CD4-positive, alpha-beta T cell treated with Interleukin-2 at 100 ng/mL for 4 hours (primary cell): ENCODE data around the gene FASTK.

Source experiments
- DNase-seq: peaks from one replicate; pipeline ENCODE4 v3.0.0-alpha.2; 2020; ENCODE audit warnings: low spot score

FASTK gene

DNA sequence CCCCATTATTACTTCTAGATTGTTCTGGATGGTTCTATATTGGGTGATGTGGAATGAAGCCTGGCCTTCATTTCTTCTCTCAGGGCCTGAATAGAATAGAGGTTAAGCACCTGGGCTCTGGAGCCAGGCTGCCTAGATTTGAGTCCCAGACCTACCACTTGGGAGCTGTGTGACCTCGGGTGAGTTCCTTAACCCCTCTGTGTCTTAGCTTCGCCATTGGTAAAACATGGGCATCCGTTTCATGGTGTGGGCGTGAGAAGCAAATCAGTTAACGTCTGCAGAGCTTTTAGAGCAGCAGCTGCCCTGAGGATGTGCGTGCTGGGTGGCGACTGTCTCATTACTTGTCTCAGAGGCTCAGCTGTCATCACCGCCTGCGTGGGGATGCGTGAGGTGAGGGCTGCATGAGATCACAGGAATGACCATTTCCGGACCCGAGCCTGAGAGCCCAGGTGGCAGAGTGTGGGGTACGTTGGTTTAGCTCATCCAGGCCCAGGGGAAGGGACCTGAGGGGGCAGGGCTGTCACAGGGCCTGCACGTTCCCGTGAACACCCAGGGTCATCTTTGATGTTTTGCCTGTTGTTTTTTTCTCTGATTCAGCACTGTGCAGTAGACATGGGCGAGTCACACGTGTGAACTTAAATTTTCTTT lies 15.3 kb upstream of the FASTK start:
- DNase-seq: no peak

DNA sequence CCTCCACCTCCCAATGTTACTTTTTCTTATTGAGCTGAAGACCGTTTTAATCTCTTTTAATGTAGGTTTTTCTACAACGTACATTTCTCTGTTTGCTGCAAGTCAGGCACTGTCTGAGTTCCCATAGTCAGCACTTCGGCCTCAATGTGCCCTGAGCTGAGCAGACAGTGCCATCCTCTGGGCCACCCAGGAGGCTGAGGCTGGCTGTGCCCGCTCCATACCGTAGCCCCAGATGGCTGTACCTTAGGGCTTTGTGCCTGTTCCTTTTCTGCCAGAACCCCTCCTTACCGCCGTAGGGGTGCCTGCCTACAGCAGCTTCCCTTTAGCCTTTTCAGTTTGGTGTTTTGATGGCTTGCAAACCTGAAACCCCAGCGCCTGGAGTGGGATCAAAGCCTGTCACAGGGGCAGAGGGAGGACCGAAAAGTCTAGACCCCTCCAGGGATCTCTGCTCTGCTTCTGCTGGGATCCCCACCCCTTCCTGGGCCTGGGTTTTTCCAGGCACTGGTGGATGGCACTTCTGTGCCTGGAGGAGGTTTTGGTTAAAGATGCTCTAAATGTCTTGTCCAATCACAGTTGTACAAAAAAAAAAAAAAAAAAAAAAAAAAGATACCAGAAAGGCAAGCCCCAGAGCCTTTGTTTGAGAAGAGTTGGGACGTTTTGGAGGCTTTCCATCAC lies 14.7 kb upstream of the FASTK start:
- no peak for DNase-seq

DNA sequence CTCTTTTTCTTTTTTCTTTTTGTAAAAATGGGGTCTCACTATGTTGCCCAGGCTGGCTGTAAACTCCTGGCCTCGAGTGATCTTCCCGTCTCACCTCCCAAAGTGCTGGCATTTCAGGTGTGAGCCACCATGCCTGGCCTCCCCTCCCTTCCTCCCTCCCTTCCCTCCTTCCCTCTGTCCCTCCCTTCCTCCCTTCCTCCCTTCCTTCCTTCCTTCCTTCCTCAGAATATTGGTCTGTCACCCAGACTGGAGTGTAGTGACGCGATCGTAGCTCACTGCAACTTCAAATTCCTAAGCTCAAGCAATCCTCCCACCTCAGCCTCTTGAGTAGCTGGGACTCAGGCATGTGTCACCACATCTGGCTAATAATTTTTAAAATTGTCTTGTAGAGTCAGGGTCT lies 14.1 kb upstream of the FASTK start:
- no peak for DNase-seq

DNA sequence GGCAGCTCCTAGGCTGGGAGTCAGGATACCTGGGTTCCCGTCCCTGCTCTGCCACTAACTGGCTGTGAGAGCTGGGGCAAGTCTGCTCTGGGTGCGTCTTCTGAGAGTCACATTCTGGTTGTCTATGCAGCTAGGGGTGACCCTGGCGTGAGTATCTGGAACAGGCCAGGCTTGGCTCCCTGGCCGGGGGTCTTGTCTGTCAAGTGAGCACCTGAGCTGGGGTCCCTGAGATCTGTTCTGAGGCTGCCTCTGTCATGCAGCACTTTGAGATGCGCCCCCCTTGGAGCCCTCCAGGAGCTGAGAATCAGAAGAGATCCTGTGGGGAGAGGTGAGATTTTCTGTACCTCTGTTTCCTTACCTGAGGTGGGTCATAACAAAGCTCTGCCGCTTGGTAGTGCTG lies 13.1 kb upstream of the FASTK start:
- DNase-seq: no peak

DNA sequence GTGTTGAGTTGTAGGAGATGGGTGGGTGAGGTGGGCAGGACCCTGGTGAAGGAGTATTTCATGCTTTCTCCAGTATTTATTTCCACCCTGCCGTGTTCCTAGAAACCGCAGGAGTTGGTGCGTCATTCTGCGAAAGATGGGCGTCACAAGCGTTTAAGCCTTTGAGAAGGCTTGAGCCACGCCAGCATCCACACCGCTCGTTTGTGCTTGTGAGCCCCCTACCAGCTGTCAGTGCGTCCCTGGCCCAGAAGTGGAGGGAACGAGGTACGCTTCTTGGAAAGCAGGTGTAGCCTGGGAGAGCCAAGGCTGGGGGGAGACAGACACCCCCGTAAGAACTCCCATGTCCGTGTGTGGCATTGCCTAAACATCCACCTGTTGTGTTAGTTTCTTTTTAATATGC lies 11.4 kb upstream of the FASTK start:
- DNase-seq: no peak

DNA sequence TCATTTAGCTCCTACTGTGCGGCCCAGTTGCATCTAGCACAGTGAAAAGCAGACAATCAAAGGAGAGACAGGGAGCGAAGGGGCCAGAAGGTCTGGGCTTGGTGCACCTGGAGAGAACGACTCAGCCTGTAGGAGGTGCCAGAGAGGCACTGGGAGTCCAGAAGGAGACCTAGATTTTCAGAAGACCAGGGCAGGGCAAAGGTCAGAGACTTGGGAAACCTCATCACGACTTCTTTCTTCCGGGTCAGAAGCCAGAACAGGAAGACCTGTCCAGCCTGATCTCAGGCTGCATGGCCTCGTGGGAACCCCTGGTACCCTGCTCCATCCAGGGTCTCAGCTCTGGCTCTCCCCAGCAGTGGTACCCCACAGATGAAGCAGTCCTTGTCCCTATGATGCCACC lies 10.8 kb upstream of the FASTK start:
- DNase-seq: no peak

DNA sequence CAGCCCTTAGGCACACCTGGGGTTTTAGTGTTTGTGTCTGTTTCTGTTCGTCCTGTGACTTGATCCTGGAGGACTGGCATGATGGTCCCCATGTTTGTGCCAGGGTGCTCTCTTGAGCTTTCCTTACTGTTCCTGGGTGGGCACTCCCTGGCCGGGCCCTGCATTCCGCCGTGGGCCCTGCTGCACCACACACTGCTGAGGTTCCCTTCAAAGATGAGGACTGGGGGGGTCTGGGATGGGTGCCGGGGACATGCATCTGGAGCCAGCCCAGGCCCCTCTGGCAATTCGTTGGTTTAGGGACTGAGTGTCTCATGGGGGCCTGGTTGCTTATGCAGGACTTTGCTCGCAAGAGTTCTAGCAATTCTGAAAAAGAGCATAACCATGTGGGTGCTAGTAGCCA lies 10.4 kb upstream of the FASTK start:
- no peak for DNase-seq

DNA sequence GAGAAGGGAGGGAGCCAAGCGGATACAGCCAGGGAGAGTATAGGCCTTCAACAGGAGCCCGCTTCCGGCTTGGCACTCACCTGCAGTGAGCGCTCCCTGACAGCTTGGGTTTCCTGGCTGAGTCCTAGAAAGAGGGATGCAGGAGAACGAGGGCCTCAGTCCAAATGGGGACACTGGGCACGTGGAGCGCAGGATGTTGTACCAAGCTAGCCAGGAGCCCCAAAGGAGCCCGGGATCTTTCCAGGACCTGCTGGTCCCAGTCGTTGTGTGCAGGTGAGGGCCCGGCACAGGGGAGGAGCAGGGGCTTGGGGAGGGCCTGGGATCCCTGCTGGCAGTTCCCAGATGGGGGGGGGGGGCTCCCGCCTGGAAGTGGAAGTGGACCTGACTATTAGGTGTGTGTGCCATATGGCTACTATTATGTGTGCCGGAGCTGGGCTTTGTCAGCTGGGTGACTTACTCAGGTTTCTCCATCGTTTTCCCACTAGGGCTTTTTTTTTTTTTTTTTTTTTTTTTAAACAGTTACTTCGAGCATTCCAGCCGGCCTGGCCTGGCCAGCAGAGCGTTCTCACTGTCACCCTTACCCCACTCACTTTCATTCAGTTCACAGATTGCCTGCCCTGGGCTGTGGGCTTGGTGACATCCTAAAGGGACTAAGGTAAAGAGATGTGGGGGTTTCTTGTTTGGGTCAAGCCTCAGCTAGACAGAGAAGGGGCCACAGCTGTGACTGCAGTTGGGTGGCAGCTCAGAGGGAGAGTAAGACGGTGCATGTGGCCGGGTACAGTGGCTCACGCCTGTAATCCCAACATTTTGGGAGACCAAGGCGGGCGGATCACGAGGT lies 9.5 kb upstream of the FASTK start:
- no peak for DNase-seq

DNA sequence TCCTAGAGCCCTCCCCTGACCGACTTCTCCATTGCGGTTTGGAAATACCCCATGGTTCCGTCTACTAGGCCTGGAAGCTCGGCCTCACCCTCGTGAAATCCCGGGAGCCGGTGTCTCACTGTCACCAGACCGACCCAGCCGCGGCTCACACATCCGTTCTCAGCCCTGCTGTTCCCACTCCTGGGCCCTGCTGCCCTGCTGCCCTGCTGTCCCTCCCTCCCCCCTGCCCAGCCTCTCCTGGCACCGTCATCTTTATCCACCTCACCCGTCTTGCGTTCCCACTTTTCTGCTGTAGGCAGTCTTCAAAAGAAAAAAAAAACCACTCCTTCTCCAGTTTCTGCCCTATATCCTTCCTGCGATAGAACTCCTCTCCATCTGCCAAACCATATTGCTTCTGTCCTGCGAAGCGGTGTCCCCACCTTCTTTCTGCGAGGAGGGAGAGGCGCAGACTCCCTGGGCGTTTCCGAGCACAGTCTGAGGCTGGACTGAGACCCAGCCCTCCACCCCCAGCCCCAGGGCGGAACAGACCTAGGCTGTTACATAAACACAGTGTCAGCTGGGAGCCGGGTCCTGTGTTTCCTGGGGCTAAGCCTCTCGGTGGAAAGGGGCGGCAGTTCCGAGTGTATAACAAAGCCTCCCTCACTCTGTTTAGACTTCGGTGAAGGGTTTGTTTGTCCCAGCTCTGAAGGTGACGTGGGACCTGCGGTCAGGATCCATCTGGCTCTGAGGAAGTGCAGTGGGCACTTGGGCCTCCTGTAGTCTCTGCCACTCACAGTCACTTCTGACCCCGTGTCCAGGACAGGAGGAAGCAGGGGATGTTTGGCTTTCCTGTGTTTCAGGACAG lies 8.5 kb upstream of the FASTK start:
- peak; percentile 22 for DNase-seq

DNA sequence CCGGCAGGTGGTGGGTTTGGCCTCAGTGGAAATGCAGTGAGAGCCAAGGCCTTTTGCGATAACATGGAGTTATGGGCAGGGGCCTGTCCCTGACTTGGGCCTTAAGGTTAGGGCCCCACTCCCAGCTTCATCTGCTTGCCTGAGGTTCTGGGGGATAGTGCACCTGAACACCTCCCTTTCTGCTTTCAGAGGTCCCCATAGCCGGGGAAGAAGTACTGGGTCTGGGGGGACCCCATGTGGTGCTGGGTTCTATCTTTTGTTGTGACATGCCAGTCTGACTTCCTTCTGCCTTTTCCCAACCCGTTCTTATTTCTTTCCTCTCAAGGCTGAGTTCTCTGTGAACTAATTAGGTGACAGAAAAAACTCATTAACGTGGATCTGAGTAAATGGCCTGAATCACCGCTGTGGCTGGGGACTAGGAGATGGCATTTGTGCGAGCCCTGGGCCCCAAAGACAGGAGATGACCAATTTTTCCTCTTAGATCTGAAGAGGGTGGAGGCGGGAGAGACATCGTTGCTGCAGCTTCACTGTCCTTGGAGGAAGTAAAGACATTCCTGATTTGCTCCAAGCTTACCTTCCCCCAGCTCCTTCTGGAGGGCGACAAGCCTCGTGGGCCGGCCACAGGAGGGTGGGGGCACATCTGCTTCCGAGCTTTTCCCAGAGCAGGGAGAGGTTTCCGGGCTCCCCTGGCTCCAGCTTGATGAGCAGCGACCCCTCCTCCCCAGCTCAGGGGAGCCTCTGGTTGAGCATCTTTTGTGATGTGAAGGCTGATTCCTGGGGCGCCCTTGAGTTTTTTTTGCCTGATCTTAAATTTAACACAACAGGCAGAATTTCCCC lies 7.6 kb upstream of the FASTK start:
- DNase-seq: no peak

DNA sequence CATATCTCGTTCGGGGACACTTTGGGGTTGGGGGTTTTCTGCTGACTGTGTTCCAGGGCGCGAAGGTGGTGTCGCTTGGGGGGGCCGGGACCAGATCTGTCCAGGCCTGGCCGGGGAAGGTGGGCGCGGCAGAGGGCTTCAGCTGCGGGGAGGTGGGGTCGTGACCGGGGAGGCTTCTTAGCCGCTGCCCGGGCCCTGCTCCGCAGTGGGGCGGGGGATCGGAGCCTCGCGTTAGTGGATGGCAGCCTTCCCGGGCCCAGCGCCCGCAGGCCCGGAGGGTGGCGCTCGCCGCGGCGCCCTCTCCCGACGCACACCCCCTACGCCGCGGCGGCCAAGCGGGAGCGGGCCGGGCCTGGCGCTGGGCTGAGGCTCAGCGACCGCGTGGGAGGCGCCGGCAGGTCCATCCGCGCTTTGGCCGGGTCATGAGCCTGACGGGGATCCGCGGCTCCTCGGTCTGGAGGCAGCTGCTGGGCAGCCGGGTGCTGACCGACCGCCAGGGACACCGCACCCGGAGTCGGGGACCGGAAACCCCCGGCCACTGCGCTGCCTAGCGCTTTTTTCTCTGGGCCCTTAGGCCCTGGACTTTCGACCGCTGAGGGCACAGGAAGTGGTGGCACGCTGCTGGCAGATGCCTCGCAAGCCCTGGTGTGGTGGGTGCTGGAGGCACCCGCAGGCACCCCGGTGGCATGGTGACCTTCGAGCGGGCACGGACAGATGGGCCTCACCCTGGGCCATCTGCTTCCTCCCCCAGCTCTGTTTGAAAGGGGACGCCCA lies 6.8 kb upstream of the FASTK start:
- peak; percentile 24 for DNase-seq

DNA sequence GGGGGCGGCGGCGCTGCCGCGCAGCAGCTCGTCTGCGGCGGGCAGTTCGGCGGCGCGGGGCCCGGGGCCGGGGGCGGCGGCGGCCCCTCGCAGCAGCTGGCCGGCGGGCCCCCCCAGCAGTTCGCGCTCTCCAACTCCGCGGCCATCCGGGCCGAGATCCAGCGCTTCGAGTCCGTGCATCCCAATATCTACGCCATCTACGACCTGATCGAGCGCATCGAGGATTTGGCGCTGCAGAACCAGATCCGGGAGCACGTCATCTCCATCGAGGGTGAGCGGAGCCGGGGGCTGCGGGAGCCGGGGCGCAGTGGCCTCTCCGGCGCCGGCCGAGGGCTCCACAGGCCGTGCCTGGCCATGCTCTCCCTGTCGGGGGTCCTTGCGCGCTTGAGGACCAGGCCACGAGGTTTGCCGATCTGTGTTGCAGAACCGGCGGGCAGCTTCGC lies 6.2 kb upstream of the FASTK start:
- peak; percentile 10 for DNase-seq

DNA sequence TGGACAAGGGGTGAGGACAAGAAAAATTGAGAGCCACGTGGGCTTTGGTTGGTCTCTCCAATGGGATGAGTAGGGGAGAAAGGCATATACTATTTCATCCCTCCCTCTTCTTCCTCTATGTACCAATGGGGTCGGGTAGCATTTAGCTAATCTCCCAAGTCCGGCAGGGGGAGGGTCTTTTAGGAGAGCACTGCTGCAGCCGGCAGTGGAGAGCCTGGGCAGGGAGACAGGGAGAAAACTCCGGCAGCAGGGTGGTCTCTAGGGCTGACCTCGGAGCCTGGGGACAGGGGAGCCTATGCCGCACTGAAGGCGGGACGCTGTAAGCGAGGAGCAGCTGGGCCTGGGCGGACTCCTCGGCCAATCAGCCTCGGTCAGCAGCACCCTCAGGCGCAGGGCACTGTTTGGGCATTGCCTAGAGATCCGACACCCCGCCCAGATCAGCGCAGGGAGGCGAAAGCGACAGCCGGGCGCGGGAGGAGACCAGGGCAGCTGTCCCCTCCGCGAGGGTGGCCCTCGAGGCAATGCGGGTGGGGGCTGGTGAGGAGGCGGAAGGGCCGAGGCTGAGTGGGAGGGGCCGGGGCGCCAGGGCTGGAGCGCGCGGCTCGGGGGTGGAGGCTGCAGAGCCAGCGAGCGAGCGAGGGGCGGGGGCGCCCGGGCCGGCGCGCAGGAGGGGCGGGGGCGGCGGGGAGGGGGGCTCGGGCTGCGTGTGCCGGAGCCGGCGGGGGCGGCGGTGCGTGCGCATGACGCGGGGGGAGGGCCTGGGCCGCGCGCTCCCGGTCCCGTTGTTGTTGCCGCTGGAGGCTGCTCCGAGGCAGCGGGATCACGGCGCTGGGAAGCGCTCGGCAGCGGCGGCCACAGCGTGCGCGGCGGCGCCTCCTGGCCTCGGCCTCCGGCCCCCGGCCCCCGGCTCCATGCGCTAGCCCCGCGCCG lies 5.3 kb upstream of the FASTK start, which contains the start of gene AGAP3:
Gene AGAP3, plus strand, starts transcription at position 785 of the 930 bp plus-strand sequence. CDS start 267 bp downstream, outside the sequence.
- DNase-seq: peak; percentile 53

DNA sequence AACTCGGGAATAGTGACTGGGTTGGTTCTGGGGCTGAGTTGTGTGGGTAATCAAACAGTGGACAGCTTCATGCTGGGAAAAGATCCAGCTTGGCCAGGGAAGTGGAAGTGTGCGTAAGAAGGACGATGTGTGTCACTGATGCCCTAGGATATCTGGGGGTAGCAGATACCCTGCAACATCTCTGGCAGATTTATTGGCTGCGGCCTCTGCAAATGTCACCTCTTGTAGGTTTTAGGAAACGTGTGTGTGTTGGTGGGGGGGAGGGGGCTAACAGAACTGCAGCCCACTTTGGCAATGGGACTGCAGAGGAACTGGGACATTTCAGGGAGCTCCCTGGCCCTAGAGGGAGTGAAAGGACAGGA lies 4.7 kb upstream of the FASTK start:
- no peak for DNase-seq

DNA sequence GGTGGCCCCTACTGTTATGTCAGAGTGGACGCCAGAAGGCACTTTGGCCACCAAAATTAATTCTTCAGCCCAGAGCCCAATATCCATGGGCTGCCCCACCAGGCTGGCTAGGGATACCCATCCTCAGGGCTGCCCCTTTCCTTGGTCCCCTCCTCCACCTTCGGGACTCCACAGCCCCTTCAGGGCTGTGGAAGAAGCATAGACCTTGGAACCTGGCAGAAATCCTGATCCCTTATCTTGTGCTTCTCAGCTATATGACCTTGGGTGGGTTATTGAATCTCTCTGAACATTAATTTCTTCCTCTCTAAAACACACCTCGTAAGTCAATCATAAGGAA lies 3.2 kb upstream of the FASTK start:
- DNase-seq: no peak

DNA sequence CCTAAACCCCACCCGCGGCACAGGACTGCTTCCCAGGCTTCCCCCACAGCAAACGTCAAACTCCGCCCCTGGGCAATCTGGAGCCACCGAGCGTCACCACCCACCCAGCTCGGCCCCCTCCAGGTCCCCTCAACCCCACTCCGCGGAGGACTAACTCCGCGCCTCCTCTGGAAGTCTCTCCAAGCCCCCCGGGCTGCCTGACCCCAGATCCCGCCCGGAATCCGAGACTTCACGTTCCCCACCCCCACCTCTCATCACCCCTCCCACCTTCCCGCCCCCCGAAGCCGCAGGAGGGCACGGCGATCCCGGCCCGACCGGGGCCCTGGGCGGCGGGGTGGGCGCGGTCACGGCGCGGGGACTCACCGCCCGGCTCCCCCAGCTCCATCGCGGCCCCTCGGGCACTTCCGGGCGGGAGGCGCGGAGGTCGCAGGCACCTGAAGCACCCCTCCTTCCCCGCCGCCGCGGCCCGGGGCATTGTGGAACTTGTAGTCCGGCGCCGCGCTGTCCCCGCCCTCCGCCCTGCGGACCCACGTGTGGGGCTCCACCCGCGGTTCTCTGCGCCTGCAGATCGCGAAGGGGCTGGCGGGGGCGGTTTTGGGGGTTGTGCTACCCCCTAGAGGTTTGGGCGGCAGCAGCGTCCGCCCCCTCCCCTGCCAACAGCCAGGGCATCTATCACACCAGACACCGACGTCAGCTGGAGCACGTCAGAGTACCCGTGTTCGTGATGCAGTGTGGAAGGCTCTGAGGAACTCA lies 2.6 kb upstream of the FASTK start, which contains the start of gene TMUB1:
Gene TMUB1, minus strand, starts transcription at position 423 of the 753 bp plus-strand sequence. CDS start 930 bp downstream, outside the sequence.
- peak; percentile 85 for DNase-seq

DNA sequence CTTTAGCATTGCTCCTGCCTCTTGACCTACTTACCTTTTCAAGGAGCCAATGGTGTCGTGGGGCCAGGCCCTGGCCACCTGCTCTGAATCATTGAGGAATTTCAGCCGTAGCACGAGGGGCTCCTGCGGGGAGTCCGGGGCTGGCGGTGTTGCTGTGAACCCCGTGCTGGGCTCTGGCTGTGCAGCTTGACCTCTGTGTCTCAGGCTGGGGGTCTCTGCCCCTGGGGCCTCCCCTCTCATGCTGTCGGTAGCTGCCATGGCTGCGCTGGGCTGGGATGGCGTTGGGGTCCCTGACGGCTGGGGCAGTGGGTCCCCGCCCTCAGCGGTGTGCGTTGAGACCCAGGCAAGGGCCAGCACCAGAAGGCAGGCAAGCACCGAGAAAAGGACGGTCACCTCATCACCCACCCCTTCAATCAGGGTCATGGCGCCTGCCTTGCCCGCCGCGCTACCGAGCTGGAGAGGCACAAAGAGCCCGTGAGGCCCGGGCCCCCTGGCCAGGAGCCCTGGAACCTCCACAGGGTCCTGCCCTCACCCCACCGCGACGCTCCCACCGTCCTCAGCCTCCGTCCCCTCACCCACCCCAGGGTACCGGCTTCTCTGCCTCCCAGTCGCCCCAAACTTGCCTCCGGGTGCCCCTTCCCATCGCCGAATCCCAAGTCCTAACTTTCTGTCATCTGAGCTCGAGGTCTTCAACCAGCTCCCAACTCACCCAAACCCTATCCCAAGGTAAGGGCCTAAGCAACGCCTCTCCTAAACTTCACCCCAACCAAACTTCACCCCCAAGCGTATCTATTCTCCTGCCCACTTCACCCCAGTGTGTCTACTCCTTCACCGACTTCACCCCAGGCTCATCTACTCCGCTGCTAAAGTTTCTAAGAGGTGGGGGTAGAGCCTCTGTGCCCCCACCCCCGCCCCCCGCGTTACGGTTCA lies 1.8 kb upstream of the FASTK start:
- DNase-seq: no peak
